HG03196 (cell line): Measurements from ENCODE around the gene BDKRB2.

Experiments
- ATAC-seq: cut with Tn5 transposase; IDR thresholded peaks from one replicate; pipeline ENCODE4 v1.9.1; 2021; ENCODE audit not compliant: unreplicated experiment

BDKRB2 gene

DNA sequence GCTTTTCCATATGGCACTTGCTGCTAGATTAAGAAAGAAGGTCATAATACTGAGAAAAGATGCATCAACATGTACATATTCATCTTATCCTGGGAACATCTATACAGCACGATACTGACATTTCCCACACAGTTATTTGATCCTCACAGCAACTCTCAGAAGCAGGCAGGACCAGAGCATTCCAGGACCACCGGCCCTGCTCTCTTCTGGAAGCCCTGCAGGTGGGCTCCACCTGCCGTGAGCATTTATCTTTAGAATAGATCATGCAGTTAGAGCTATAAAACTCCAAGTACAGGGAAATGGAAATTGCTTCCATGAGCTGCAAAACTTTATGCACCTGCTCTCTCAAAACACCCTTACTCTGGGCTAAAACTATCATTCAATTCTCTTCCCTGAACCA lies 45.8 kb downstream of the BDKRB2 start:
- ATAC-seq = no peak

DNA sequence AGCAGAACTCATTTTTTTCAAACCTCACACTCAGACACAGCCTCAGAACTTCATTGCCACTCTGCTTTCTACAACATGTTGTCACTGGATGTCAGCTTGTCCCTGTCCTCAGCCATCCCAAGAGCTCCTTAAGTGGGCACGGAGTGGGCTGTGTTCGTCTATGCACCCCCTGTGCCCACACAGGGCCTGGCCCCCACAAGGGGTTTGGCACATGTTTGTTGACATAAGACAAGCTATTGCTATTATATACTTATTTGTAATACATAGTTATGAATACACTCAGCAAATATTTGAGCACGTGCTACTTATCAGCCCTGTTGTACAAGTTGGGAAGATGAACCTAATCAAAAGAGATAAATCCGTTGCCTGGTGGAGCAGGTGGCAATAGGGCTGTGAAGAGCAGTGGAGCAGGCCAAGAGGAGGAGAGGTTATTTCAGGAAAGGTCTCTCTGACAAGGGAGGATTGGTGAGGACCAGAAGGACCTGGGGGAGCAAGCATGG lies 47.1 kb downstream of the BDKRB2 start:
- no peak for ATAC-seq

DNA sequence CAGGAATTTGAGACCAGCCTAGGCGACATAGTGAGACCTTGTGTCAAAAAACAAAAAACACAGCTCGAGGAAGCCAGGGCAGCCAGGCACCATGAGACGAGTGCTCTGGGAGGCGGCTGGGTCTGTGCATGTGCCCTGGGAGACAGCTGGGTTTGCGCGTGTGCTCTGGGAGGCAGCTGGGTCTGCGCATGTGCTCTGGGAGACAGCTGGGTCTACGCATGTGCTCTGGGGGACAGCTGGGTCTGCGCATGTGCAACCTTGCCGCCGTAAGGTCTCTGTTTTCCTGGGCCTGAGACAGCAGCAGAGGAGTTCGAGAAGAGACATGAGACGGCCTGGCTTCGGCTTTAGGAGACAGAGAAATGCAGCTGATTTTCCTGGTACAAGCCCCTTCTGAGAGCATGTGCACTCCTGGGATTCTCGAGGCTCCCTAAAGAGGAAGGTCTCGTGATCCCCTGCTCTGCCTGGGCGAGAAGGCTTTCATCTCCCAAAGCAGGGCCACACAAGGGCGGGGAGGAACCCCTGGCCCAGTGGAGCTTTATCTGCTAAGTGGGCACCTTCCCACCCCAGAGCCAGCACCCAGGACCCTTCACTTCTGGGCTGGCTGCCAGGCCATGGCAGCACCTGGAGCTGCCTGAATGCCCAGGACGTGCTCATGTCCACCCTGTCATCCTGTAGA lies 47.8 kb downstream of the BDKRB2 start:
- ATAC-seq = no peak

DNA sequence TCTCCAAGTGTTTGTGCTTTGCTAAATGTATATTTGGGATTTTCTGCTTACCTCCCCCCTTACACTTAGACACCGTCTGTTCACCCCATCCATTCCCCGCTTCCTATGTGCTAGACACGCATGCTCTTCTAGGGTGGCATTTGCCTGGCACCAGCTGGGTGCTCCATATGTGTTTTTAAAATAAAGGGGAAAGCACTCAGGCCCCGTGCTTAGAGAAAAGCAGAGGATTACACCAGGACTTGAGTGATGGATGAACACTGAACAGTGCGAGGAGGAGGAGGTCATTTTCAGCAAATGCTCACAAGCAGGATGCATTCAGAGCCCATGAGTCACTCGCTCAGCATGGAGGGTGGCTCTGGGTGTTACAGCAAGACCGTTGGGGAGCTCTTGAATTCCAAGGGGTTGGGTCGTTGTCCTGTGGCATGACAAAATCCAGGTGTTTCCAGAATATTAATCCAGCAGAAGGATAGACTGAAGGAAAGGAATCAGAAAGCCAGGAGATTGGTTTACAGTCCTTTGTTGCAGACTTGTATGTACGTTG lies 48.4 kb downstream of the BDKRB2 start:
- no peak for ATAC-seq

DNA sequence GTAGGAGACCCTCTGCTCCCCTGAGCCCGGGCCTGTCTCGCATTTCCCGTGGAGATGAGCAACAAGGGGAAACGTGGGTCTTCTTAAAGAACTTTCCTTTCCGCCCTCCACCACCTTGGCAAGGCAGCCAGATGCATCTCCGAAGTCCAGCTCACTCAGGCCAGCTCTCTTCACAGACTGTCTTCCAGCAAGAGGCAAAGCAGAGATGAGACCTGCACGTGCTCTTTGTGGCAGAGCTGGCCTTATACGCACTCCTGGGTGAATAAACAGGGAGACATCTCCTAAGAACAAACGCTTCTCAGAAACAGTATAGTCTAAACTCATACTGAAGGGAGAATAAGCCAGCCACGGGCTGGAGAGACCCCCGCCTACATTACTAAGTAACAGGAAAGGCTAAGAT lies 50.0 kb downstream of the BDKRB2 start:
- ATAC-seq = no peak

DNA sequence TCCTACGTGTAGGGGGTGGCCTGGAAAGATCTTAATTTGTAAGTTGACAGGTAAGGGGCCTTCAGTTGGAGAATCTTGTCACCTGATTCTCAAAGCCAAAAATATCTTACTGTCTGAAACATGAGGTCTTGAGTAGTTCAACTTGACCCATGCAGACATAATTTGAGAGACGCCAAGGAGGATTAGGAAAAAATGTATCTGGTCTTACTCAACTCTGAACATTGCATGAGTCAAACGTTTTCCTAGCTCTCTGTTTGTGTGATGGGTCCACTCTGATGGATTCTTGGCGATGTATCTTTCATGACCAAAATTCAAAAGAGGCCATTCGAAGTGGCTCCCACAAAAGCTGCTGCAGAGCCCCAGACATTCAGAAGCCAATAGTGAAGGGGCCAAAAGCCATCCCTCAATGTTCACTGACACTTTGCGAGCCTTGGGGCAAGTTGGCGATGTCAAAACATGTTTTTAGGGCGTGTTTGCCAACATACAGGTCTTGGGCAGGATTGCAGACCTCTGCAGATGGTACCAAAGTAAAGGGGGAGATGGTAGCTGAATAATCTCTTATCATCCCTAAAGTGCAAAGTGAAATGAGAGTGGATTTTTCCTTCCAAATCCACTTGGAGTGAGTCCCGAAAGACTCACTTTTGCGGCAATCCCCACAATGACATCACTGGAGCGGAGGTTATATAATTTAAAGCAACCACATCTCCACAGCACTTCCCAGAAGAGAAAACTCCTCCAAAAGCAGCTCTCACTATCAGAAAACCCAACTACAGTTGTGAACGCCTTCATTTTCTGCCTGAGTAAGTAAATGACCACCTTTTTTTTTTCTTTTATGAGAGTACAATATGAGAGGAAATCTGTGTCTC lies 51.1 kb downstream of the BDKRB2 start, which contains the start of gene BDKRB1:
Gene BDKRB1, plus strand, starts transcription at position 710 of the 866 bp plus-strand sequence. CDS start 7,473 bp downstream, outside the sequence.
- no peak for ATAC-seq

DNA sequence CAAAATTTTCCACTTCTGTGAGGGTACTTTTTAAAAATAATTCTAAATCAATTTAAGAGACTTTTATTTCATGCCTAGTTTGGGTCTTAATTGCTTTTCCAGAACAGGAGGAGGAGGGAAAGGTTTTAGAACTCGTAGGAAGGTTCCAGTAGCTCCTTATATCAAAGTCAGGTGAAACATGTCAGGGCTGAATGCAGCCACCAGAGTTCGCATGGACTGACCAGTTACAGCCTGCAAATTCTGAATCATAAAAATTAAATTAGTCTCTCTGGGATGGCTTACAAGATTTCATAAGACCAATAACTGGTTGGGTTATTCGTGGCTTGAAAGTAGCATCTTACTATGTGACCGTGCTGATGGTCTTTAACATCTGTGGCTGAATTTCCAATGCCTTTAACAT lies 51.8 kb downstream of the BDKRB2 start:
- no peak for ATAC-seq

DNA sequence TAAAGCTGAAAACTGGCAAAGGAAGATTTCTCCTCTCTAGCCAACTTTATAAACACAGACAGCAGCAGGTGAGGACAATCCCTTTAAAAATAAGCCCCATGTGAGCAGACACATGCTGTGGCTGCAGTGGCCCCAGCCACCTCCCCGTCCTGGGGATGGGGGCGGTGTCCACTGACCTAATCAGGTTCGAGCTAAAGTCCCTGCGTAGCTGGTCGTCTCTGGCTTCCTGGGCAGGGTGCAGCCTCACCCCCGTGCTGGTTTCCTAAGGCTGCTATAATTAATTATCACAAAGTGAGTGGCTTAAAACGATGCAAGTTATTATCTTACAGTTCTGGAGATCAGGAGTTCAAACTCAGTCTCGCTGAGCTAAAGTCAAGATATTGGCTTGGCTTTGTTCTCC lies 52.4 kb downstream of the BDKRB2 start:
- no peak for ATAC-seq

DNA sequence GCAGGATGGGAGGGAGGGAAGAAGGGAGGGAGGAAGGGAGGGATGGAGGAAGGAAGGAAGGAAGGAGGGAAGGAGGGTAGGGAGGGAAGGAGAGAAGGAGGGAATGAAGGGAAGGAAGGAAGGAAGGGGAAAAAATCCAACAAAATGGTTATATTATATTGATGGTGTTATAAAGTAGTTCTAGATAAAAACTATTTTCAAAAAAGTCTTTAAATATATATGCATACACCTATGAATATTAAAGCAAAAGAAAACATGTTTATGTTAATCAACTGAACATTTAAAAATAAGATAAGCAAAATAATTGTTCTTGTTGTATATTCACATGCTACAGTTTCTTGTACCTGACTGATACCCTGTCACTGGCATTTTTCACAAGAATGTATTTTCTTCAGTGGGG lies 53.3 kb downstream of the BDKRB2 start:
- ATAC-seq = no peak

DNA sequence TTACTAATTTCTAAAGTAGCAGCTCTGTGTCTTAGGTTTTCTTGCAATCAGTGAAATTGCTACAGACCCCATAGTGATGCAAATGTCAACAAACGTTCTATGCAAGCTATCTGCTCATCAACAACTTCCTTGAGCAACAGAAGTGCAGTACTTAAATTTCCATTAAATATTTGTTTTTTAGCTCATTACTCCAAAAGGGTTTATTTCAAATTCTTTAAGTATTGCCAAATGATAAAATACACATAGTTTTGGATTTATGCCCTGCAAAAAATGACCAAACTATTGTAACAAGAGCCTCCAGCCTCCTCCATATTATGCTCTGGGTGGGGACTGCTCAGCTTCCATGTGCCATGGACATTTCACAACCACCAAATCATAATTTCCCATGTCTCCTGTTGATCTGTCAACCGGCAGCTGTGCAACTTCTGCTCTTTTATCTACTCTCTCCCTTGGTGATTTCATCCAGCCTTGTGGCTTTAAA lies 55.7 kb downstream of the BDKRB2 start:
- ATAC-seq = no peak

DNA sequence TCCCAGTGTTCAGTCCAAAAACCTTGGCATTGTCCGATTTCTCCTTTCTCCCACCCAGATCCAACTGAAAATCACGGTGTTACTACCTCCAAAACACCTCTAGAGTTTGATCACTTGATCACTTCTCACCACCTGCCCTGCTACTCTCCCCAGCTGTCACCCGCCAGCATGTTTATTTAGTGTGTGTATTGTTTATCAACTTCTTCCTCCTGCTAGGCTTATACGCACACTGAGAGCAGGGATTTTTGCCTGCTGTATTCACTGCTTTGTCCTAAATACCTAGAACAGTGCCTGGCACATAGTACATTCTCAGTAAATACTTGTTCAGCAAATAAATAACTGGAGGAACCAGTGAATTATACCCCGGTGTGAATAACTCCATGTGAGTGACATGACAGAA lies 56.4 kb downstream of the BDKRB2 start:
- ATAC-seq = no peak

DNA sequence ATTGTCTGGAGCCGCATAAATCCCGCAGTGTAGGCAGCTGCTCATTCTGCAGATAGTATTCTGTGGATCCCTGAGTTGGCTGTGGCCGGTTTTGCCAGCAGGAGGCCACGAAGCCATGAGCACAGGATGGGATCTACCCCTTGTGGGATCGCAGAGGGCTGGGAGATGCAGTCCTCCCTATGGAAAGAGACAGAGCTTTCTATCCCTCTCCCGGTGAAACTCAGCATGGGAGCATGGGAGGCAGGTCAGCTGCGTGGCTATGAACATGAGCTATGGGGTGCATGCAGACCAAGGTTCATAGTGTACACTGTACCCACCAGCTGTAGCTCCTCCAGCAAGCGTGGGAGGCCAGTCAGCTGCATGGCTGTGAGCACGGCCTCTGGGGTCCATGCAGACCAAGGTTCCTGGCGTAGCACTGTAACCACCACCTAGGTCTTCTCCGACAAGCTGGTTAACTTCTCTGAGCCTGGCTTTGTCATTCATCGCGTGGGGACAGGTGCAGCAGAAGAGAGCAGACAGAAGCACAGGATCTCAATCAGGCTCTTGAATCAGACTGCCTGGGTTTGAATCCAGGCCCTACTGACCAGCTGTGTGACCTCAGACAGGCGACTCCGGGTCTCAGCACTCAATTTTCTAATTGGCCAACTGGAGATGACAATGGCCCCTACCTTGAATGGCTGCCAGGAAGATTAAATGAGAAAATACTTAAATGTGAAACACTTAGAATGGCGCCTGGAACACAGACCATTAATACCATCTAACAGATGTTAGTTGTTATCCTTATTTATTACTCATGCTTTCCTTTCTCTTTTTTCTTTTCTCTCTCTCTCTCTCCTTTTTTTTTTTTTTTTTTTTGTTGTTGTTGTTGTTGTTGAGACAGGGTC lies 57.4 kb downstream of the BDKRB2 start:
- ATAC-seq = no peak

DNA sequence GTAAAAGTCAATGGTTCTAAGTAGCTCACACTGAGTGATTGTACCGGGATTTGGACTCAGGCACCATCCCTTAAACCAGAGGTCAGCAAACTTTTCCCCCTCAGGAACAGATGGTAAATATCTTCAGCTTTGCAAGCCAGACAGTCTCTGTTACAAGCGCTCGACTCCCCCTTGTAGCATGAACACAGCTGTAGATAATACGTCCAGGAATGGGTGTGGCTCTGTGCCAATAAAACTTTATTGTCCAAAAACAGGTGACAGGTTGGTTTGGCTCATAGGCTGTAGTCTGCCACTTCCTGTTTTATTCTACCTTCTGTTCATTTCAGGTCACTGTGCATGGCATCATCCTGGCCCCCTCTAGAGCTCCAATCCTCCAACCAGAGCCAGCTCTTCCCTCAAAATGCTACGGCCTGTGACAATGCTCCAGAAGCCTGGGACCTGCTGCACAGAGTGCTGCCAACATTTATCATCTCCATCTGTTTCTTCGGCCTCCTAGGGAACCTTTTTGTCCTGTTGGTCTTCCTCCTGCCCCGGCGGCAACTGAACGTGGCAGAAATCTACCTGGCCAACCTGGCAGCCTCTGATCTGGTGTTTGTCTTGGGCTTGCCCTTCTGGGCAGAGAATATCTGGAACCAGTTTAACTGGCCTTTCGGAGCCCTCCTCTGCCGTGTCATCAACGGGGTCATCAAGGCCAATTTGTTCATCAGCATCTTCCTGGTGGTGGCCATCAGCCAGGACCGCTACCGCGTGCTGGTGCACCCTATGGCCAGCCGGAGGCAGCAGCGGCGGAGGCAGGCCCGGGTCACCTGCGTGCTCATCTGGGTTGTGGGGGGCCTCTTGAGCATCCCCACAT lies 58.9 kb downstream of the BDKRB2 start:
- ATAC-seq = no peak

DNA sequence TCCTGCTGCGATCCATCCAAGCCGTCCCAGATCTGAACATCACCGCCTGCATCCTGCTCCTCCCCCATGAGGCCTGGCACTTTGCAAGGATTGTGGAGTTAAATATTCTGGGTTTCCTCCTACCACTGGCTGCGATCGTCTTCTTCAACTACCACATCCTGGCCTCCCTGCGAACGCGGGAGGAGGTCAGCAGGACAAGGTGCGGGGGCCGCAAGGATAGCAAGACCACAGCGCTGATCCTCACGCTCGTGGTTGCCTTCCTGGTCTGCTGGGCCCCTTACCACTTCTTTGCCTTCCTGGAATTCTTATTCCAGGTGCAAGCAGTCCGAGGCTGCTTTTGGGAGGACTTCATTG lies 59.5 kb downstream of the BDKRB2 start:
- ATAC-seq = no peak

DNA sequence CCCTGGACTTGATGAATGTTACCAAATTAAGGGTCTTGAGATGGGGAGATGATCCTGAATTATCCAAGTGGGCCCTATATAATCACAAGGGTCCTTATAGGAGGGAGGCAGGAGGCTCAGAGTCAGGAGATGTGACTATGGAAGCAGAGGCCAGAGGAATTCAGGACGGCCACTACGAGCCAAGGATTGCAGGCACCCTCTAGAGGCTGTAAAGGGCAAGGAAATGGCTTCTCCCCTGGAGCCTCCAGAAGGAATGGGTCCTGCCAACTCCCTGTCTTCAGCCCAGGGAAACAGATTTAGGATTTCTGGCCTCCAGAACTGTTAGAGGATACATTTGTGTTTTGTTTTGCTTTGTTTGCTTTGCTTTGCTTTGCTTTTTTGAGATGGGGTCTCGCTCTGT lies 60.2 kb downstream of the BDKRB2 start:
- ATAC-seq = no peak

DNA sequence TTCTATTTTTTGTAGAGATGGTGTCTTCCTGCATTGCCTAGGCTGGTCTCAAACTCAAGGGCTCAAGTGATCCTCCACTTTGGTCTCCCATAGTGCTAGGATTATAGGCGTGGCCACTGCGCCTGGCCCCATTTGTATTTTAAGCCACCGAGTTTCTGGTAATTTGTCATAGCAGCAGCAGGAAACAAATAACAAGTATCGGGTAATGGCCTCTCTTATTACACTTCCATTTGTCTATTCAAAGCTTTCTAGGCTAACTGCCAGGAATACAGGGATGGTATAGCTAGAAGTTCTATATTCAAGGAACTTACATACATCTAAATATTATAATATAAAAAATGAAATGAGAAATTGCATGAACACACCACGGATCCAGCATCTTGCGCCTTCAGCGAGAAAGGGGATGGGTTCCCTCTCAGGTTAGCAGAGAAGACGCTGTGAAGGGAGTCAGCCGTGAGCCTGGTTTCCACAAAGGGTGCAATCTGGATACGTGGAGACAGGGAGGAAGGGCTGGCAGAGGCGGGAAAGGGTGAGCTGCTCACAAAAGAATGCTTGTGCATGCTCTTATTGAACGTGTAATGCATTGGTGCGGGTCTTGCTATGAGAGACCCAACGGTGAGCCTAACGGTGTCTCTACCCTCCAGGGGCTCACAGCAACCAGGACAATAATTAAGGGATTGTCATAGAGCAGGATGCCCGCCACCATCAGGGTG lies 60.9 kb downstream of the BDKRB2 start:
- no peak for ATAC-seq

DNA sequence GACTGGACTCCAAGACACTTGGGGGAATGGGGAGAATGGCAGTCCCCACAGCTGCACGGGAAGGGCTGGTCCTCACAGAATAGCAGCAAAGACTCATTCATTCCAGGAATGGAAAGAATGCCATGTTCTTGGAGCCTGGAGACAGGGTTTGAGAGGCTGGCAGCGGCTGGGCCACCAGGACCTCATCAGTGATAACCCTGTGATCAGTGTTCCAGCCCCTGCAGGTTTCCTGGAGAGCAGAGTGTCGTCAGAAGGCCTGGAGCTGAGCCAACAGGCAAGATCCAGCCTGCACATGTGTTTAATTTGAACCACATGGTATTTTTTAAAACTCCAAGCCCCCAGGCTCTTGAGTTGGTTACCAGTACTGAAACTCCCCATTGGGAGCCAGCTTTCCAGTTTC lies 62.7 kb downstream of the BDKRB2 start:
- ATAC-seq = no peak

DNA sequence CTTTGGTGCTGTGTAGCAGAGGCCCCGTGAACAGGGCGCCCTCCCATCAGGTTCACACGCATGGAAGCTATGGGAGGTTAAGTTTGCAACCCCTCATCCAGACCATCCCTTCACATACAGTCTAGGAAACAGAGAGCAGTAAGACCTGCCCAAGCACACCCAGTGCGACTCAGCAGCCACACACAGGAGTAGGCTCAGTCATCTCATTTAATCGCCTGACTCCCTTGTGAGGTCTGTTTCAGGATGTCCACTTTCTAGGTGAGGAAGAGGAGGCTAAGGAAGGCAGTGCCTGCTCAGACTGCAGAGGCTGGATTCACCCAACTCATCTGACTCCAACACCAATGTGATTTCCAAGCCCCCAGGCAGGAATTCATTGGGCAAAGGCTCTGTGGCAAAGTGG lies 63.3 kb downstream of the BDKRB2 start:
- no peak for ATAC-seq
